ENCODE results near the gene UBA7.
"Not testable (repeated sequence)": the region's sequence is repeated elsewhere in the genome, so short reads cannot be mapped to it uniquely, and the experiment has no call there.

UBA7 gene

DNA sequence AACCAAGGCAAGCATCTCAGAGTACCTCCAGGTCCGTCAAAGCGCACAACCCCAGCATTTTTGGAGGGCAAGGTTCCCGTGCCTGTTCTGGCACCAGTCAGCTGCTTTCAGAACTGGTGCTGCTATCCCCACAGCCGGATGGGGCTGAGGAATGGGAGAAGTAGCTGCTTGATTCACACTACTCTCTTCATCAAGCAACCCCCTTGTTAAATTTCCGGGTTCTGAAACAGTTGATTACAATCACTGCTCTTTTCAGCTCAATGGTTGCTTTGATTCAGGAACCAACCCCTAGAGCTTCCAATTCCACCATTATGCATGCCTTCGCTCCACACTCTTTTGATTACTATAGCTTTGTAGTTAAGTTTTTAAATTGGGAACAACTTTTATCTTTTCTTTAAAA is 12.3 kb upstream of the UBA7 start:
- H3K36me3 Mint-ChIP-seq, result peaks cover 14% of the 10 kb centered on the region
- H3K4me3 Mint-ChIP-seq, result no peak overlapping the region
- no peaks in the 10 kb centered on the region for H3K9me3 Mint-ChIP-seq
- peaks cover 1% of the 10 kb centered on the region for H3K4me1 Mint-ChIP-seq
- no peak for ATAC-seq
- no peaks in the 10 kb centered on the region for H3K27me3 Mint-ChIP-seq
- H3K27ac Mint-ChIP-seq, result no peak overlapping the region

- H3K4me1 Mint-ChIP-seq, H3K27me3 Mint-ChIP-seq, ATAC-seq, H3K27ac Mint-ChIP-seq, H3K36me3 Mint-ChIP-seq, H3K4me3 Mint-ChIP-seq, H3K9me3 Mint-ChIP-seq: not testable (repeated sequence)
Observed at GRCh38 chr3:49823131-49823530, 9.4 kb upstream of the UBA7 start.

DNA sequence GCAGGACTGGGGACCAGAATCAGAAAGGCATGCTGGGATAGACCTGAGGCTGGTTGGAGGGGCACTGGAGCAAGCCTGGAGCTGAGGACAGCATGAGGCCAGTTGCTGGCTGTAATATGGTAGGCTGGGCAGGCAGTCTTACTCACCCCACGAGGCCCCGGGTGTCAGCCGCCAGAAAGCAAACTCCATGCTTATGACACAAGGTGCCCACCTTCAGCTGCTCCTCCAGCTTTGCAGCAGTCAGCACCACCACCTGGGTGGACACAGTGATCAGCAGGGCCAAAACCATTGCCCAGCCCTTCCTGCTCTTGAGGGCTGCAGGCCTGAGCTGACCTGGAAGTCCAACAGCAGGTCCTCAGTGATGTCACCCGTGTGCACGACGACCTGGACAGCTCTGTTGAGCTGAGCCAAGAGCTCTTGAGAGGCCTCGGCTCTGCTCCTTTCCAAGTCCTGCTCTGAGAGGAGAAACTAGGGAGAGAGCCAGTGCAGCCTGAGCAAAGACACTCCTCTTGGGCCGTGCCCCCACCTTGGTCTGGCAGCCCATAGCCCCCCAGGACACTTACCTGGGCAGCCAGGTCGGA is 747 bp downstream of the UBA7 start:
- peaks cover 63% of the 10 kb centered on the region for H3K4me1 Mint-ChIP-seq

GRCh38 chr3:49807431-49808114 is 6.2 kb downstream of the UBA7 start:
- H3K36me3 Mint-ChIP-seq, result peaks cover 19% of the 10 kb centered on the region
- H3K9me3 Mint-ChIP-seq, result no peaks in the 10 kb centered on the region
- H3K27ac Mint-ChIP-seq, result peak overlapping the region; percentile 88
- no peak for ATAC-seq
- H3K27me3 Mint-ChIP-seq, result no peaks in the 10 kb centered on the region
- H3K4me3 Mint-ChIP-seq, result no peak overlapping the region
- peaks cover 89% of the 10 kb centered on the region for H3K4me1 Mint-ChIP-seq

More for the DNA sequence above, 747 bp downstream of the UBA7 start:
- Mint-ChIP-seq H3K36me3 (peaks cover 19% of the 10 kb centered on the region), H3K9me3 (no peaks in the 10 kb centered on the region), H3K4me3 (peak overlapping the region; percentile 94), H3K27me3 (no peaks in the 10 kb centered on the region), H3K27ac (peak overlapping the region; percentile 97)
- no peak for ATAC-seq

DNA sequence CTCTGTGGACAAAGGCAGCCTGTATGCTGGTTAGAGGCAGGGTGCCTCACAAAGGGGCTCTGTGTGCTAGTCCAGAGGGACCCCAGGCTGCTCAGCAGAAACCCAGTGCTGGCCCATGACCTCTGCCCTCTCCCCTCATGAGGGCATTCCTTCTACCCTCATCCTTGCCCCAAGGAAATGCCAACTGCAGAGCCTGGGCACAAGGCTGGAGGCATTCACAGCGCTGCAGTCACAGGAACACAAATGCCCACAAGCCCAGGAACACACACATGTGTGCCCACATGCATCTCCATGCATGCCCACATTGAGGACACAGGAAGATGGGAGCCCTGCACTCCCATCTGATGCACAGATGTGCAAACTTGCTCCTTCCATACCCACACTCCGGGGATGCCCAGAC is 6.9 kb downstream of the UBA7 start:
- Mint-ChIP-seq H3K4me1 (peaks cover 89% of the 10 kb centered on the region), H3K27ac (peak overlapping the region; percentile 88), H3K36me3 (peaks cover 19% of the 10 kb centered on the region)

DNA sequence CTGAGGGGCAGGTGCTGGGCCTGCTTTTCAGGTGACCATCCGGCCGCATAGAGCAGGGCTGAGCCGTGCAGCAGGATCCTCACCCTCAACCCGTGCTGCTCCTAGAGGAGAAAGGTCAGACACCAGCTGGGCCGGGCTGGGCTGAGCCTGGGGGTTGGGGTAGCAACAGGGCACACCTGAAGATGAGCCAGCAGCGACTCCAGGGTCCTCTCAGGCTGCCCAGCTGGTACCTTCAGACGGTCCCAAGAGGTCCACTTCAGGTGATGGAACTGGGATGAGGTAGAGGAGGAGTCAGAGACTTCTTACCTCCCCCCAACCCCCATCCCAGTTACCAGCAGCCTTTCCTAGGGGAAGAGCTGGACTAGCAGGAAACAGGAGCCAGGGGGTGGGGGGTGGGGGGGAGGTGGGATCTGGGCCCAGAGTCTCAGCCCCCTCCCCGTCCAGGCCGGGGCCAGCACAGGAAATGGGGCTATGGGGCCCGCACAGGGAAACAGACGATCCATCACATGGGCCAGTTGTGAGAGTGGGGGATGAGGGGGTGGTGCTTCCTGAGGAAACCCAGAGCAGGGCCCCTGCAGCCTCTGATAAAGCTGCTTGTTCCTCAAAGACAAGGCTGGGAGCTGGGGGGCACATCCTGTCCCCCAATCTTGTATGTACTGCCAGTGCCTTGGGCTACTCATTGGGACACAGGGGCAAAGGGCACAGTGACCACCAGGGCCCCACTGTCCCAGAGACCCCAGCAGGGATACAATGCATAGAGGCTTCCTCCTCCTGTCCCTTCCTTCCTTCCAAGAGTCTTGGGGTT is 7.7 kb downstream of the UBA7 start:
- no peak for ATAC-seq
- Mint-ChIP-seq H3K4me1 (peaks cover 83% of the 10 kb centered on the region), H3K4me3 (peak overlapping the region; percentile 70), H3K9me3 (no peaks in the 10 kb centered on the region), H3K27ac (peak overlapping the region; percentile 88), H3K27me3 (no peaks in the 10 kb centered on the region), H3K36me3 (peaks cover 14% of the 10 kb centered on the region)

More for the DNA sequence above, 6.9 kb downstream of the UBA7 start:
- H3K9me3 Mint-ChIP-seq, result no peaks in the 10 kb centered on the region
- H3K27me3 Mint-ChIP-seq, result no peaks in the 10 kb centered on the region
- ATAC-seq, result no peak
- H3K4me3 Mint-ChIP-seq, result no peak overlapping the region

GRCh38 chr3:49805367-49805782 is 8.4 kb downstream of the UBA7 start:
- H3K27ac Mint-ChIP-seq, result peak overlapping the region; percentile 88
- H3K36me3 Mint-ChIP-seq, result peaks cover 9% of the 10 kb centered on the region
- peak; percentile 56 for ATAC-seq
- H3K4me3 Mint-ChIP-seq, result peak overlapping the region; percentile 70
- no peaks in the 10 kb centered on the region for H3K27me3 Mint-ChIP-seq
- no peaks in the 10 kb centered on the region for H3K9me3 Mint-ChIP-seq
- peaks cover 76% of the 10 kb centered on the region for H3K4me1 Mint-ChIP-seq

- H3K4me1 Mint-ChIP-seq, result peaks cover 67% of the 10 kb centered on the region
- no peaks in the 10 kb centered on the region for H3K27me3 Mint-ChIP-seq
- H3K36me3 Mint-ChIP-seq, result peaks cover under 1% of the 10 kb centered on the region
- ATAC-seq, result no peak
- no peaks in the 10 kb centered on the region for H3K9me3 Mint-ChIP-seq
- H3K27ac Mint-ChIP-seq, result peak overlapping the region; percentile 88
- H3K4me3 Mint-ChIP-seq, result peak overlapping the region; percentile 70
Observed at GRCh38 chr3:49804141-49805041, 9.4 kb downstream of the UBA7 start.

DNA sequence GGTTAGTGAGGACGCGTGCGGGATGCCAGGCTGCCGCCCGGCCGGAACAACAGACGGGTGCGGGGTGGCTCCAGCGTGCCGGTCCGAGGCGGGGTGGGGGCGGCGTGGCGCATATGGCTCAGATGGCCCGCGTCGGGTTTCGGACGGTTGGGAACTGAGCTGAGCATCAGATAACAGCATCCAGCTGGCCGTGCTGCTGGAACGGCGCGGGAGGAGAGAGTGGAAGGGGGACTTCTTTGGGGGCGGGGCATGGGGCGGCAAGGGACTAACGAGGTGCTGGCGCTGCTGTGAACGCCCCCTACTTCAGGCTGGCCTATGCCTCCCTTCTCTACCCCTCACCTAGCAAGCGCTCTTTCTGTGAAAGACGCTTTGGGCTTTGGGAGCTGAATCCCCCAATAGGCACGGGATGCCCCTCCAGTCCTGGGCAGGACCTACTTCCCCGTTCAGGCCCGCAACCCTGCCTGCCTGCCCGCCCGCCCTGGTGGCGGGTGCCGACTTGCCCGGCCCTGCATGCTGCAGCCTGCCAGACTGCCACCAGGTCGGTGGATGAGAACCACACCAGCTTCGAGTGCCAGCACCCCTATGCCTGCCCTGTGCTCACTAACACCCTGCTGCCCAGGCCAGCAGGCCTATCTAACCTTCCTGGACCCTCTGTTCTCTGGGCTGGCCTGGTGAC is 10.2 kb downstream of the UBA7 start:
- no peaks in the 10 kb centered on the region for H3K36me3 Mint-ChIP-seq
- ATAC-seq, result peak; percentile 47
- peaks cover 60% of the 10 kb centered on the region for H3K4me1 Mint-ChIP-seq
- H3K9me3 Mint-ChIP-seq, result no peaks in the 10 kb centered on the region
- H3K4me3 Mint-ChIP-seq, result peak overlapping the region; percentile 70
- H3K27ac Mint-ChIP-seq, result peak overlapping the region; percentile 88
- H3K27me3 Mint-ChIP-seq, result no peaks in the 10 kb centered on the region

DNA sequence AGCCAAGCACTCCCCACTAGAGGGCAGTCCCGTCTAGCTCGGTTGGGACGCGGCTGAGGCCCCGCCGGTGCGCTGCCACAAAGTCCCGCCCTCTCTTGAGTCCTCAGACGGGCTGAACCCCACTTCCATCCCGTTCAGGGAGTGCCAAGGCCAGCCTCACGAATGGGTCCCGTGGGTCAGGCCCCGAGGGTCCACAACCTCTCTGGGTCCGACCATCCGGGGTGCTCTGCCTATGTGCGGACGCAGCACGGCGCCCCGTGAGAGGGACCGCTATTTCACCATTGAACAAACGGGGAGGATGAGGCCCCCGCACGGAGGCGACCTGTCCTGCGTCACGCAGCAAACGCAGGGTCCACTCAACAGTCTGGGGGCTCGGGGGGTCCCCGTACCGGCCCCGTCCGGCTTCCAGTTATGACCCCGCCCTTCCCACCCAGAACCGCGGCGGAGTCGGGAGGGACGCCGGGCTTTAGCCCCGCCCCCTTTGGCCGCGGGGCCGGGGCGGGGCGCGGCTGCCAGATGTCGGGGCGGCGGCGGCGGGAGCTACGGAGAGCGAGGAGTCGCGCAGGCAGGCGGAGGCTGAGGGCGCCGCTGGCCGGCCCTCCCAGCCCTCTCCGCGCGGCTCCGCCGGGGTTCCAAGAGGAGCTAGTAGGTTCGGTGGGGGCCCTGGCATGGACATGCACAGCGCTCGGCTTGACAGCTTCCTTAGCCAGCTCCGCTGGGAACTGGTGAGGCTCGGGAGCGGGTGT is 10.9 kb downstream of the UBA7 start, which contains the start of gene INKA1:
Gene INKA1, plus strand, starts transcription at position 543 of the 746 bp plus-strand sequence. Its CDS starts 132 bp downstream, at position 675.
- peak within 1 kb of the TSS; percentile 88 for H3K27ac Mint-ChIP-seq
- H3K4me3 Mint-ChIP-seq, result peak within 1 kb of the TSS; percentile 70
- no peaks in the 10 kb centered on the region for H3K36me3 Mint-ChIP-seq
- H3K4me1 Mint-ChIP-seq, result peaks cover 53% of the 10 kb centered on the region
- no peaks in the 10 kb centered on the region for H3K27me3 Mint-ChIP-seq
- no peaks in the 10 kb centered on the region for H3K9me3 Mint-ChIP-seq
- ATAC-seq, result peak; percentile 85

DNA sequence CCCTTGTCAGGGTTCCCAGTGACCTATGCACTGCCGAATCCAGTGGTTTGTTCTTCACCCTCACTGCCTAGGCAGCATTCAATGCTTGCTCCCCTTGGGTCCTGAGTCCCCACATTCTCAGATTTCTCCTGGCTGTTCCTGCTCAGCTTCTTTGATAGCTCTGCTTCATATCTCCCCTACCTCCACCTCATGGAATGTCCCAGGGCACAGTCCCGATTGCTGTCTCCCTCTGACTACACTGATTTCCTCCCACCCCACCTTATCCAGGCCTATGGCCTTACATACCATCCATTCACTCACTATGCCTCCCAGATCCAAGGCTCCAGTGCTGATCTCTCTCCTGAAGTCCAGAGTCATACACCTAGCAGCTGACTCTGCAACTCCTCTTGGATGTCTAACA is 12.6 kb downstream of the UBA7 start:
- Mint-ChIP-seq H3K36me3 (no peaks in the 10 kb centered on the region), H3K9me3 (no peaks in the 10 kb centered on the region), H3K4me3 (no peak overlapping the region), H3K27ac (no peak overlapping the region), H3K4me1 (peaks cover 35% of the 10 kb centered on the region), H3K27me3 (no peaks in the 10 kb centered on the region)
- ATAC-seq, result no peak

- no peak for ATAC-seq
- H3K27me3 Mint-ChIP-seq, result no peaks in the 10 kb centered on the region
- H3K27ac Mint-ChIP-seq, result no peak within 1 kb of the TSS
- H3K4me3 Mint-ChIP-seq, result no peak within 1 kb of the TSS
- H3K4me1 Mint-ChIP-seq, result peaks cover 22% of the 10 kb centered on the region
- H3K9me3 Mint-ChIP-seq, result no peaks in the 10 kb centered on the region
- H3K36me3 Mint-ChIP-seq, result no peaks in the 10 kb centered on the region
Observed at GRCh38 chr3:49799761-49800160, 14.0 kb downstream of the UBA7 start, which contains the start of gene CDHR4. Gene CDHR4, minus strand, starts transcription at chr3:49799873. Its CDS starts 61 bp downstream, at chr3:49799812.

- H3K4me1 Mint-ChIP-seq, result peaks cover 15% of the 10 kb centered on the region
- no peak for ATAC-seq
- no peak overlapping the region for H3K27ac Mint-ChIP-seq
- H3K4me3 Mint-ChIP-seq, result no peak overlapping the region
- no peaks in the 10 kb centered on the region for H3K27me3 Mint-ChIP-seq
- no peaks in the 10 kb centered on the region for H3K36me3 Mint-ChIP-seq
- H3K9me3 Mint-ChIP-seq, result no peaks in the 10 kb centered on the region
Observed at GRCh38 chr3:49799105-49799504, 14.6 kb downstream of the UBA7 start.
